Stimulated activated naive CD8-positive, alpha-beta T cell treated with anti-CD3 and anti-CD28 coated beads, Interleukin-15, amount 100 ng/mL, for 72 hours (primary cell): ENCODE results near the gene GPN3.
"Not testable (repeated sequence)": the region's sequence is repeated elsewhere in the genome, so short reads cannot be mapped to it uniquely, and the experiment has no call there.

Source experiments
- ATAC-seq: fragments of 150-1000 bp; cut with Tn5 transposase; 2 replicates; pipeline ENCODE4 v1.10.0; 2021; ENCODE audit warnings: mild to moderate bottlenecking, moderate library complexity
- DNase-seq, 2 donors: peaks; one replicate each; pipeline ENCODE4 v3.0.0; 2021 to 2022
- H3K27ac Mint-ChIP-seq, 2 donors: one replicate each; pipeline ENCODE4 v1.8.0; 2022; ENCODE audit warnings: mild to moderate bottlenecking in 2 of 2, mixed read lengths in 2 of 2, moderate library complexity in 2 of 2
- H3K27me3 Mint-ChIP-seq: one replicate; pipeline ENCODE4 v1.8.0; 2022; ENCODE audit warnings: mixed read lengths
- H3K4me1 Mint-ChIP-seq: one replicate; pipeline ENCODE4 v1.8.0; 2022; ENCODE audit warnings: mild to moderate bottlenecking, mixed read lengths
- H3K4me3 Mint-ChIP-seq, 2 donors: one replicate each; pipeline ENCODE4 v1.8.0; 2022; ENCODE audit warnings: mild to moderate bottlenecking in 2 of 2, mixed read lengths in 2 of 2, moderate library complexity in 1 of 2
- H3K9me3 Mint-ChIP-seq, 2 donors: one replicate each; pipeline ENCODE4 v1.8.0; 2022; ENCODE audit warnings: mixed read lengths in 2 of 2

Gene GPN3

DNA sequence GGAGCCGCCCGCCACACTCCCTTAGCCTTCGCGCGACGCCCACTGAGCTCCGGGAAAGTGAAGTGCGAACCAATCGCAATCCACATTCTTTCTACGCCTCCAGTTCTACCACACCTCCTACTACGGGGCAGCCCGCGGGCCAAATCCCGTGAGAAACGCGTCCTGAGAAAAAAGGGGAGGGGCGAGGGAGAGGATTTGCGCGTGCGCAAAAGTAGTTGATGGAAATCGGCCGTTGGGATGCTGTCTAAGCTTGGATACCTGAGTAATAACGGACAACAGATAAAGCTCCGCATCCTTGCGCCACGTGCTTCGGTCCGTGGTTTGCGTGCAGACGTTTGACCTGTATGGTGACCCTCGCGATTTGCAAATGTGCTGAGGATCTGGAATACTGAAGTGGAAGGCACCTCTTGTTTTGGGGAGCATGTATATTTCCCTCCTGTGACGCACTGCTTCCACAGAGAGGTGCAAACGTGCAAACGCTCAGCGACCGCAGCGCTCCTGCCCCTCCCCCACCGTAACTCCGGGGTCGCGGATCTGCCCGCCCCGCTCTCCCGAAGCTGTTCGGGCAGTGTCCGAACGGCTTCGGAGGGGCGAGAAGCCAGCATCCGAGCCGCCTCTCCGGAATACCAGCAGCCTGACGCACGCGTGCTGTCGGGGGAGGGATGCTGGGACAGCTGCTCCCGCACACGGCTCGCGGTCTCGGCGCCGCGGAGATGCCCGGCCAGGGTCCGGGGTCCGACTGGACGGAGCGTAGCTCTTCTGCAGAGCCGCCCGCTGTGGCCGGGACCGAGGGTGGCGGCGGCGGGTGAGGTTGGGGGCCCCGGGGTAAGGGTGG is at the start of gene GPN3, which contains the start of gene FAM216A:
Gene GPN3, minus strand, starts transcription at position 44 of the 835 bp plus-strand sequence. CDS start 54 bp downstream, outside the sequence.
Gene FAM216A, plus strand, starts transcription at position 632 of the 835 bp plus-strand sequence. Its CDS starts 31 bp downstream, at position 663.
- peaks cover 59% of the 10 kb centered on the region for H3K4me1 Mint-ChIP-seq
- no peaks in the 10 kb centered on the region for H3K27me3 Mint-ChIP-seq
- DNase-seq (peak; percentile 97 to 98), ATAC-seq (peak; percentile 85)
- no peaks in the 10 kb centered on the region for H3K9me3 Mint-ChIP-seq
- H3K27ac Mint-ChIP-seq: peak within 1 kb of the TSS; percentile 98 to 99
- peak within 1 kb of the TSS; percentile 90 to 100 for H3K4me3 Mint-ChIP-seq

- no peaks in the 10 kb centered on the region for H3K27me3 Mint-ChIP-seq
- ATAC-seq (no peak), DNase-seq (no peak)
- H3K9me3 Mint-ChIP-seq: no peaks in the 10 kb centered on the region
- H3K4me1 Mint-ChIP-seq: no peaks in the 10 kb centered on the region
- H3K27ac Mint-ChIP-seq: no peak overlapping the region
- H3K4me3 Mint-ChIP-seq: no peak overlapping the region
Measured at GRCh38 chr12:110516995-110517394, 48.9 kb upstream of the GPN3 start.

DNA sequence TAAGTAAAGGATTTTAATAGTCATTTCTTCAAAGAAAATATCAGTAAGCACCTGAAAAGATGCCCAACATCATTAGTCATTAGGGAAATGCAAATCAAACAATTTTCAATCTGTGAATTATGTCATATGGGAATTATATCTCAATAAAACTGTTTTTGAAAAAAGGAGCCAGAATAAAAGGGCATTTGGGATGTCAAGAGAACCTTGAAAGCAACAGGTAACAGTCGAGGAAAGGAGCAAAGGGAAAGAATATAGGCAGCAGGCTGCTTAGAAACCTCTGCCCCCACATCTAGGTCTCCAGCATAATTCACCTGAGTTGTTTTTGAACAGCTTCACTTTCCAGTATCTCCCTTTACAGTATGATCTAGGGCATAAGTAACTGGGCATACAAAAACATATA is 46.3 kb upstream of the GPN3 start:
- Mint-ChIP-seq H3K9me3 (no peaks in the 10 kb centered on the region), H3K4me3 (no peak overlapping the region), H3K27ac (no peak overlapping the region), H3K4me1 (no peaks in the 10 kb centered on the region), H3K27me3 (no peaks in the 10 kb centered on the region)
- no peak for DNase-seq
- ATAC-seq: no peak

DNA sequence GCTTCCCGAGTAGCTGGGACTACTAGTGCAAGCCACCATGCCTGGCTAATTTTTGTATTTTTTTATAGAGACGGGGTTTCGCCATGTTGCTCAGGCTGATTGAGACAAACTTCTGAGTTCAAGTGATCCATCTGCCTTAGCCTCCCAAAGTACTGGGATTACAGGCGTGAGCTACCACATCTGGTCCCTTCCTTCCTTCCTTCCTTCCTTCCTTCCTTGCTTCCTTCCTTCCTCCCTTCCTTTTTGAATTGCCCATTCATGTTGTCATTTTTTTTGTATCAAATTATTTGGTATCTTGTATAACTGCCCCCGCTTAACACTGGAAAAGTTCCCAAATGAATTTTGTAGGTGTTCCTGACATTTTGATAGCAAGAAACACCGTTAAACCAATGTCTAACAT is 45.8 kb upstream of the GPN3 start:
- H3K4me1 Mint-ChIP-seq: no peaks in the 10 kb centered on the region
- no peak overlapping the region for H3K4me3 Mint-ChIP-seq
- DNase-seq: no peak
- ATAC-seq: no peak
- H3K27me3 Mint-ChIP-seq: no peaks in the 10 kb centered on the region
- H3K27ac Mint-ChIP-seq: no peak overlapping the region
- H3K9me3 Mint-ChIP-seq: no peaks in the 10 kb centered on the region

GRCh38 chr12:110508071-110508586 is 40.1 kb upstream of the GPN3 start:
- H3K9me3 Mint-ChIP-seq: no peaks in the 10 kb centered on the region
- no peak overlapping the region for H3K27ac Mint-ChIP-seq
- H3K4me3 Mint-ChIP-seq: no peak overlapping the region
- H3K4me1 Mint-ChIP-seq: no peaks in the 10 kb centered on the region
- ATAC-seq: no peak
- no peak for DNase-seq
- no peaks in the 10 kb centered on the region for H3K27me3 Mint-ChIP-seq

GRCh38 chr12:110505332-110505731 is 37.3 kb upstream of the GPN3 start:
- DNase-seq (no peak), ATAC-seq (no peak)
- H3K27me3 Mint-ChIP-seq: no peaks in the 10 kb centered on the region
- H3K27ac Mint-ChIP-seq: no peak overlapping the region
- no peak overlapping the region for H3K4me3 Mint-ChIP-seq
- peaks cover 16% of the 10 kb centered on the region for H3K4me1 Mint-ChIP-seq
- no peaks in the 10 kb centered on the region for H3K9me3 Mint-ChIP-seq

DNA sequence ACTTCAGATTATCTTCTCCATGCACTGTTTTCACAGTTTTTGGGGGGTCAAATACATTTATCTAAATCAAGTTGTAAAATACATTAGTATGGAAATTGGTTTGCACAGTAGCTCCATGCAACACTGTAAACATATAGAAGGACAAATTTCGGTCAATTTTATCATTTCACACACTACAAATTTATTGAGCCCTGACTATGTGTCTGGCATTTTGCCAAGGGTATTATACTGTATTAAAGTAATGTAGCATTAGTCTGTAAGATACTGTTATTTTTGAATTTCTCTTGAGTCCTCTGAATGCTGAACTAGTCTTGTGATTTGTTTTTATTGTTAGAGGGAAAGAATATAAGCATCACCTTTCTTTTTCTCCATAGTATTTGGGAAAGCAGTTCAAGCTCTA is 35.4 kb upstream of the GPN3 start:
- DNase-seq: no peak
- ATAC-seq: no peak
- no peaks in the 10 kb centered on the region for H3K9me3 Mint-ChIP-seq
- peaks cover 32% of the 10 kb centered on the region for H3K4me1 Mint-ChIP-seq
- H3K27ac Mint-ChIP-seq: peak overlapping the region in 1 of 2 donors; percentile 98
- no peaks in the 10 kb centered on the region for H3K27me3 Mint-ChIP-seq
- H3K4me3 Mint-ChIP-seq: peak overlapping the region in 1 of 2 donors; percentile 26

GRCh38 chr12:110501752-110502738 is 34.0 kb upstream of the GPN3 start, which contains the start of the genes RAD9B and VPS29:
RAD9B (plus strand) TSS chr12:110502331; CDS start chr12:110502338, 7 bp downstream.
VPS29 (minus strand) TSS chr12:110502111; CDS start chr12:110502051, 60 bp downstream.
- H3K4me1 Mint-ChIP-seq: peaks cover 32% of the 10 kb centered on the region
- peak within 1 kb of the TSS; percentile 98 to 99 for H3K27ac Mint-ChIP-seq
- H3K4me3 Mint-ChIP-seq: peak within 1 kb of the TSS; percentile 91 to 98
- peak; percentile 97 for ATAC-seq
- H3K9me3 Mint-ChIP-seq: no peaks in the 10 kb centered on the region
- H3K27me3 Mint-ChIP-seq: no peaks in the 10 kb centered on the region
- DNase-seq: peak; percentile 99 to 100

DNA sequence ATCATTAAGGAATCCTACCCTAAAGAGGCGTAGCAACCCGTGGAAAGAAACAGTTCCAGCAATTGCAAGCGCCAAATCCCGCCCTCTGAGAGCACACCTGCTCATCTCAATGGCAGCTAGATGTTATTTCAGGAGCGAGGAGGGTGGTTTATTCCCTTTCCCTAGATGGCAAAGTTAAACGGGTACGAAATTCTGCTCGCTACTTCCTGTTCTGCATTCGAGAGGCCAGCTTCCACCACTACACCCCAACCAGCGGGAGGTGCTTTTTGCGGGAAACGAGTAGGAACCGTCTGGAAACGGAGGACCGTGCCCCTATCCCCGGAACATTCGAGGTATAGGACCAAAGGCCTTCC is 33.3 kb upstream of the GPN3 start:
- Mint-ChIP-seq H3K27me3 (no peaks in the 10 kb centered on the region), H3K4me1 (peaks cover 32% of the 10 kb centered on the region), H3K9me3 (no peaks in the 10 kb centered on the region), H3K4me3 (peak overlapping the region; percentile 91 to 98), H3K27ac (peak overlapping the region; percentile 98 to 99)
- no peak for ATAC-seq
- DNase-seq: no peak

DNA sequence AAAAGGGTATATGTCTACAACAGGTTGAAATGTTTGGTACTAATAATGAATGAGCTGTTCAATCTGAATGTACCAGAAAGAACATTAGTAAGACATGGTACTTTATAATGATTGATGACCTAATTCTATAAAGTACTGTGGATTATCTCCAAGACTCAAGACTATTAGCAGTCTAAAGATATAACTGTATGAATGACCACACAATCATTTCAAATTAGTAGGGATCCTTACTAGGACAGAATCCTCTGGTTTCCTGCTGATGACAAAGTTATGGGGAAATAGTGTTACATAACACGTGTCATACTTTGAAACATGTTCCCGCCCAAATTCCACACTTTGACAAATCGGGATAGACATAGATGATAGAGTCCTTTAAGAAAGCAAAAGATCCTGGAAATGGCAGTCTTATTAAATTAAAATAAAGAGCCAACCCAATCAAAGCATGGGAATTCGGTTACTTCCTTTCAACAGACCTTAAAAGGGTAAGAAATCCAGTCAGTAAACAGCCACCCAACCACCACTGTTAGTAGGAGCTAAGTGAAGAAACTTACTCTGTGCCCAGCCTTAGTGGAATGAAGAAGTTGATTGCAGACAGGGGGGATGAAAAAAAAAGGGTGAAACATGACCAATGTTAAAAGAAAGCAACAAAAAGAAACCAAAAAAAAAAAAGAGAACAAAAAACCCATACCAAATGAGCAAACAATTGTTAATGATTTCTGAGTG is 31.1 kb upstream of the GPN3 start:
- no peaks in the 10 kb centered on the region for H3K27me3 Mint-ChIP-seq
- H3K4me3 Mint-ChIP-seq: peak overlapping the region; percentile 71 to 81
- ATAC-seq: no peak
- peaks cover 32% of the 10 kb centered on the region for H3K4me1 Mint-ChIP-seq
- H3K9me3 Mint-ChIP-seq: no peaks in the 10 kb centered on the region
- no peak for DNase-seq
- H3K27ac Mint-ChIP-seq: peak overlapping the region; percentile 90 to 97

GRCh38 chr12:110475426-110475825 is 7.4 kb upstream of the GPN3 start:
- peaks cover 31% of the 10 kb centered on the region for H3K4me1 Mint-ChIP-seq
- no peak overlapping the region for H3K27ac Mint-ChIP-seq
- no peak for ATAC-seq
- no peaks in the 10 kb centered on the region for H3K9me3 Mint-ChIP-seq
- no peaks in the 10 kb centered on the region for H3K27me3 Mint-ChIP-seq
- no peak overlapping the region for H3K4me3 Mint-ChIP-seq
- no peak for DNase-seq

DNA sequence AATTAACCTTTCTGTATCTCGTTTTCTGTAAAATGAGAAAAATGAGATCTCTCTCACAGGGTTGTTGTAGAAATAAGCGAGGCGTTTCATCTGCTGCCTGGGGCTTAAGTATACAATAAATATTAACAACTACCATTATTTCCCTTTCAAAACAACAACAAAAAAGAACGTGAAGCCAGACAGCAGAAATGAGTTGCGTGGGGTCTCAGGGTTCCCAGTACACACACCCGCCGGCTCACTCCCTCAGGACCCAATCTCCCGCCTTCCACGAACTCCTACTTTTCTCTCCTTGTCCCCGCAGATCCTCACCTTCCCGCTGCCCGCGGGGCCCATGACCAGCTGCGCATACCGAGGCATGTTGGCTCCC is 227 bp downstream of the GPN3 start:
- ATAC-seq (peak; percentile 0), DNase-seq (no peak)
- H3K27me3 Mint-ChIP-seq: no peaks in the 10 kb centered on the region
- peak overlapping the region; percentile 98 to 99 for H3K27ac Mint-ChIP-seq
- H3K9me3 Mint-ChIP-seq: no peaks in the 10 kb centered on the region
- H3K4me1 Mint-ChIP-seq: peaks cover 56% of the 10 kb centered on the region
- peak overlapping the region; percentile 90 to 100 for H3K4me3 Mint-ChIP-seq

GRCh38 chr12:110466791-110467190 is 1.3 kb downstream of the GPN3 start:
- H3K27me3 Mint-ChIP-seq: no peaks in the 10 kb centered on the region
- ATAC-seq (no peak), DNase-seq (no peak)
- peaks cover 56% of the 10 kb centered on the region for H3K4me1 Mint-ChIP-seq
- no peak overlapping the region for H3K27ac Mint-ChIP-seq
- no peaks in the 10 kb centered on the region for H3K9me3 Mint-ChIP-seq
- H3K4me3 Mint-ChIP-seq: peak overlapping the region; percentile 90 to 100

GRCh38 chr12:110465765-110466164 is 2.3 kb downstream of the GPN3 start:
- H3K9me3 Mint-ChIP-seq, DNase-seq, H3K27me3 Mint-ChIP-seq, ATAC-seq, H3K4me3 Mint-ChIP-seq, H3K27ac Mint-ChIP-seq: not testable (repeated sequence)
- peaks cover 45% of the 10 kb centered on the region for H3K4me1 Mint-ChIP-seq

GRCh38 chr12:110465024-110465423 is 3.0 kb downstream of the GPN3 start:
- Mint-ChIP-seq H3K9me3 (no peaks in the 10 kb centered on the region), H3K27me3 (no peaks in the 10 kb centered on the region), H3K4me1 (peaks cover 38% of the 10 kb centered on the region), H3K4me3 (no peak overlapping the region), H3K27ac (no peak overlapping the region)
- ATAC-seq (no peak), DNase-seq (no peak)
